Smooth muscle cell (in vitro differentiated cells): ENCODE measurements around the gene SLC26A4. TPM values are rescaled to one million over a fixed set of nuclear protein-coding genes. Genes with fewer than 3 reads are reported as not detected.
"Not testable (repeated sequence)": the region's sequence is repeated elsewhere in the genome, so short reads cannot be mapped to it uniquely, and the experiment has no call there.

ENCODE experiments used
- DNase-seq: peaks from one replicate; lab custom pipeline; 2025; ENCODE audit not compliant: unreplicated experiment; lab: John Stamatoyannopoulos, UW
- H2AFZ ChIP-seq: fragments of 200-600 bp; sonication (generic); 2 replicates; pipeline ENCODE4 v1.6.0; 2016; ENCODE audit warnings: antibody characterized with exemption, low read depth, mild to moderate bottlenecking
- H3F3A ChIP-seq: fragments of 200-600 bp; sonication (generic); 2 replicates; pipeline ENCODE4 v1.6.0; 2017; ENCODE audit warnings: antibody characterized with exemption, low read depth
- H3K27ac ChIP-seq: fragments of 200-600 bp; sonication (generic); 2 replicates; pipeline ENCODE4 v1.5.1; 2016; ENCODE audit warnings: low read depth, mild to moderate bottlenecking
- H3K27me3 ChIP-seq: fragments of 200-600 bp; sonication (generic); 2 replicates; pipeline ENCODE4 v1.6.1; 2016; ENCODE audit warnings: low read depth, mild to moderate bottlenecking
- H3K36me3 ChIP-seq: fragments of 200-600 bp; sonication (generic); 2 replicates; pipeline ENCODE4 v1.5.1; 2016; ENCODE audit warnings: low read depth
- H3K4me1 ChIP-seq: fragments of 200-600 bp; sonication (generic); 2 replicates; pipeline ENCODE4 v1.5.1; 2016; ENCODE audit warnings: low read depth
- H3K4me2 ChIP-seq: fragments of 200-600 bp; sonication (generic); 2 replicates; pipeline ENCODE4 v1.6.0; 2016; ENCODE audit warnings: mild to moderate bottlenecking
- H3K4me3 ChIP-seq: fragments of 200-600 bp; sonication (generic); 2 replicates; pipeline ENCODE4 v1.5.1; 2016; ENCODE audit warnings: mild to moderate bottlenecking
- H3K79me2 ChIP-seq: fragments of 200-600 bp; sonication (generic); 2 replicates; pipeline ENCODE4 v1.6.0; 2016; ENCODE audit warnings: low read depth, mild to moderate bottlenecking
- H3K9ac ChIP-seq: fragments of 200-600 bp; sonication (generic); 2 replicates; pipeline ENCODE4 v1.6.0; 2016; ENCODE audit warnings: low read depth
- H3K9me3 ChIP-seq: fragments of 200-600 bp; sonication (generic); replicated peaks from 2 replicates; pipeline ENCODE4 v1.5.1; 2016; ENCODE audit warnings: low read depth
- H4K20me1 ChIP-seq: fragments of 200-600 bp; sonication (generic); 2 replicates; pipeline ENCODE4 v1.6.0; 2016; ENCODE audit warnings: low read depth
- CTCF ChIP-seq: fragments of 200-600 bp; sonication (generic); IDR thresholded peaks from 2 replicates; pipeline ENCODE4 v1.5.1; 2017; ENCODE audit warnings: borderline replicate concordance, mild to moderate bottlenecking, antibody characterized with exemption; ENCODE audit not compliant: insufficient read depth, poor library complexity, severe bottlenecking
- WGBS: methylation state at CpG from one replicate; pipeline ENCODE4 v1.1.7; 2016; ENCODE audit warnings: low lambda C conversion rate; 5-methylcytosine and 5-hydroxymethylcytosine counted together
- polyA plus RNA-seq: library from polyadenylated mRNA; unstranded; fragments of >200 nt; fragmentation: Nextera tagmentation; extraction: Ambion mirVana; gene quantifications from 2 replicates; pipeline ENCODE4 v1.2.1, GENCODE V29; 2016
- total RNA-seq: library from RNA; depleted of rRNA; stranded (reverse); fragments of >200 nt; gene quantifications from 2 replicates; pipeline ENCODE4 v1.2.3, GENCODE V29; 2014

SLC26A4 gene
- total and polyA plus RNA-seq, 2 experiments from 2014 or later = 0.06 to 1.7 TPM

GRCh38 chr7:107632492-107632865 is 28.1 kb upstream of the SLC26A4 start:
- WGBS = 90% methylated on average over 2 of the region's 2 CpGs
- no peak for TF ChIP-seq CTCF
- Histone ChIP-seq H3K4me1 (no peaks in the 10 kb centered on the region), H3K79me2 (no peaks in the 10 kb centered on the region), H3K9ac (no peak overlapping the region), H4K20me1 (no peaks in the 10 kb centered on the region), H3F3A (no peaks in the 10 kb centered on the region), H3K9me3 (no peaks in the 10 kb centered on the region), H3K36me3 (no peaks in the 10 kb centered on the region), H2AFZ (no peak overlapping the region), H3K4me2 (no peak overlapping the region), H3K27me3 (no peaks in the 10 kb centered on the region), H3K4me3 (no peak overlapping the region), H3K27ac (no peak overlapping the region)
- no peak for DNase-seq

- Histone ChIP-seq H3F3A (no peaks in the 10 kb centered on the region), H3K27me3 (no peaks in the 10 kb centered on the region), H3K9me3 (no peaks in the 10 kb centered on the region), H3K4me2 (no peak overlapping the region), H3K9ac (no peak overlapping the region), H2AFZ (no peak overlapping the region), H3K36me3 (no peaks in the 10 kb centered on the region), H4K20me1 (no peaks in the 10 kb centered on the region), H3K27ac (no peak overlapping the region), H3K79me2 (no peaks in the 10 kb centered on the region), H3K4me3 (no peak overlapping the region), H3K4me1 (no peaks in the 10 kb centered on the region)
- 86% methylated on average over 1 of the region's 1 CpG for WGBS
- no peak for DNase-seq
- no peak for TF ChIP-seq CTCF
These were observed 22.0 kb upstream of the SLC26A4 start for GRCh38 chr7:107638594-107638993.

- H3K4me3 ChIP-seq, DNase-seq, H3K4me1 ChIP-seq, H3K4me2 ChIP-seq, H3K27me3 ChIP-seq, H3K79me2 ChIP-seq, H3F3A ChIP-seq, H3K9ac ChIP-seq, H2AFZ ChIP-seq, H3K36me3 ChIP-seq, H3K27ac ChIP-seq, H3K9me3 ChIP-seq, H4K20me1 ChIP-seq: not testable (repeated sequence)
- WGBS = 93% methylated on average over 2 of the region's 2 CpGs
These were observed 21.6 kb upstream of the SLC26A4 start for GRCh38 chr7:107639070-107639469.

GRCh38 chr7:107641676-107642075 is 19.0 kb upstream of the SLC26A4 start:
- H3K4me3 ChIP-seq = no peak overlapping the region
- H3K79me2 ChIP-seq = no peaks in the 10 kb centered on the region
- H3F3A ChIP-seq = no peaks in the 10 kb centered on the region
- TF ChIP-seq CTCF = no peak
- H3K4me1 ChIP-seq = no peaks in the 10 kb centered on the region
- WGBS = 82% methylated on average over 1 of the region's 1 CpG
- no peaks in the 10 kb centered on the region for H3K9me3 ChIP-seq
- no peak for DNase-seq
- H3K27ac ChIP-seq = no peak overlapping the region
- no peak overlapping the region for H2AFZ ChIP-seq
- H3K27me3 ChIP-seq = no peaks in the 10 kb centered on the region
- H3K4me2 ChIP-seq = no peak overlapping the region
- H3K9ac ChIP-seq = no peak overlapping the region
- H3K36me3 ChIP-seq = no peaks in the 10 kb centered on the region
- H4K20me1 ChIP-seq = no peaks in the 10 kb centered on the region
